T-helper 1 cell (primary cell): ENCODE data around the gene COL23A1.

Source experiments
- DNase-seq, 5 donors: peaks; one replicate each; pipeline ENCODE4 v3.0.0-alpha.2; 2012 to 2020

The COL23A1 gene

DNA sequence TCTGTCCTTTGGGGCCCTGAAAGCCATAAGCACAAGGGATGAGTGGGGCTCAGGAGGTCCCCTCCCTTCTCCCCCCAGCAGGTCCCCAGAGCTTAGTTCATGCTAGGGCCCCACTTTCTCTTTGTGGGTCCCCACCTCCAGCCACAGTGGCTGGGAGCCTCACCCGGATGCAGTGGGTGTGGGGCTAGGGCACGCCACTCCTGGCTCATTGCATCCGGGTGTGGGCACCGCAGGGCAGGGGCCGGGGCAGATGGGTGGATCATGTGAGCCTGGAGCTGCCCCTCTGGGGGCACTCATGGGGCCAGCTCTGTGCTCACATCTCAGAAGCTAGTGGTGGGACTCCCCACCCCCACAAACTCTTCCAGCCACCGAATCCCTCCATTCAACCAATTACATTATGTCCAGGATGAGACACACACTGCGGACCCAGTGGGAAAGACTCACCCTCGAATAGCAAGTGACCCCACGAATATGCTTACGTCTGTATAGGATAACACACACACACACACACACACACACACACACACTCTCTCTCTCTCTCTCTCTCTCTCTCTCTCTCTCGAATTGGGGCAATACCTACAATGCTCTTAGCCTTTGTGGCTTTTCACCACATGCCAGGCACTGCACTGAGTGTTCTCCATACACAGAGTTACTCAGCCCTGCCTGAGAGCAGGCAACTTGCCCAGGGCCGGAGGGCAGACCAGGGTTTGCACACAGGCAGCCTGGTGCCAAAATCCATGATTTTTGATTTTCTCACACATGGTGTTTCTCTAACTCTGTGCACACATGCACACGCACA, 340.8 kb downstream of the COL23A1 start:
- DNase-seq = peak in 1 of 5 donors; percentile 55

- DNase-seq = no peak
Observed at GRCh38 chr5:178248750-178249149, 341.4 kb downstream of the COL23A1 start.

DNA sequence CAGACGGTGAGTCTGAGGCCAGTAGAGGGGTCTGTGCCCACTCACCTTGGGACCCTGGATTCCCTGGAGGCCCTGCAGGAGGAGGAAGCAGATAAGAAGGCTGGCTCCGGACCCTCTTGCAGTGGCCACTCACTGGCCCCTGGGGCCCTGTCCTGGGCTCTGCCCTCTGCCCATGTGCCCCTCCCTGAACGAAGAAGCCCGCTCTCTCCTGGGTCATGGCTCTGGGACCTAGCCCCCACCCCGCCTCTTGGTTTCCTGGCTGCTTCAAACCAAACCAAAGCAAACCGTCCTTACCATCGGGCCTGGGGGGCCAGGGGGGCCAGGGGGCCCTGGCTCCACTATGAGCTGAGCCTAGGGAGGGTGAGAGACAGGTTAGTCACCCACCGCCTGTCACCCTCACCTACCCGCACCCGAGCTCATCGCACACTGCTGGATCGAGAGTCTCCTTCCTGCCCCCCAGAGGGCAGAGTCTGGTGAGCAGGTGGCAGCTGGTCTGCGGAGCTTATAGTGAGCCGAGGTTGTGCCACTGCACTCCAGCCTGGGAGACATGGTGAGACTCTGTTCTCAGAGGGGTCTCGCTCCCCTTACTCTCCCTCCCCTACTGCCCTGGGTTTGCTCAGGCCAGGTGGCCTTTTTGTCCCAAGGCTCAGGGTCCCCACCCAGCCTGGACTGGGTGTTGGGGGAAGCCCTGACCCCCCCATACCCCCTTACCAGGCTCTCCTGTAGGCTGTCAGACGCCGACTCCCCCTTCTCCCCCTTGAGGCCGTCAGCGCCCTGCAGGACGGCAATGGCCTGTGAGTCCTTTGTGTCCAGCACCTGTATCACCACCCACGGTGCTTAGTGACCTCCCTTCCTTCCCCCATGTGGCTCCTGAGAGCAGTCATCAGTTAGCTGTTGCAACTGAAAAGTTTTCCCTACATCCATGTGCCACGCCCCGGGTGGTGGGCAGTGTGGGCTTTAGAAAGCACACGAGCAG, 342.4 kb downstream of the COL23A1 start:
- DNase-seq = no peak

DNA sequence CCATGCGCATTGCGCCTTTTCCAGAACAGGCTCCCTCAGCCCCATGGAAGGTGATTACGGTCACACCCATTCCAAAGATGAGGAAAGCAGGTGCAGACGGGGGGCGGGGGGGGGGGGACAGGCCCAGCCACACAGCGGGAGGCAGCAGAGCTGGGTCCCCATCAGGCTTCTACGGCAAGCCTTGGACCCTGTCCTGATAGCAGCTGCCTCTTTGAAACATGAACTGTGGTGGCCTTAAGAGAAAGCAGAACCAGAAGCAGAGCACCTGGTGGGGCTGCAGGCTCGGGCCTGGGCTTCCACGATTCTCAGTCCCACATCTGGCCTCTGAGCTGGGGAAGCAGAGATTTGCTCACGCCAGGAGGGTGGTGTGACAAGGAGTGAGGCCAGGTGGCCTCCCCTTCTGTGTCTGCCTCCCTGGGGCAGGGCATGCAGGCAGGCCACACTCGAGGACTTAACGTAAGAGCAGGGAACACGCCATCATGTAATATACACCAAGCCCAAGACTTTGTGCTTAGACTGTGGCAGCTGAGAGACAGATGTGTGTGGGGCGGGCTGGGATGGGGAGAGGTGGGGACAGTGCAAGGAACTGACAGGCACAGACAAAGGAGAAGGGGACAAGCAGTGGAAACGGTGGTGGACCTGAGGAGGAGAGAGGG, 343.4 kb downstream of the COL23A1 start:
- no peak for DNase-seq

DNA sequence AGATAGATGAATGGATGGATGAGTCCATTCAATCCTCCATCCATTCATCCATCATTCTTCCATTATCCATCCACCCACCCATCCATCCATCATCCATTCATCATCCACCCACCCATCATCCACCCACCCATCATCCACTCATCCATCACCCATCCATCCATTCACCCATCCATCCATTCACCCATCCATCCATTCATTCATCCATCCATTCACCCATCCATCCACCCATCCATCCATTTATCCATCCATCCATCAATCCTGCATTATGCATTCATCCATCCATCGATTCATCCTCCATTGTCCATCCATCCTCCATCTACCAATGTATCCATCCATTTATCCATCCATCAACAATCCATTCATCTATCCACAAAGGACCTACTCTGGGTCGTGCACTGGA, 344.8 kb downstream of the COL23A1 start:
- DNase-seq = no peak

- no peak for DNase-seq
Observed at GRCh38 chr5:178244576-178244975, 345.6 kb downstream of the COL23A1 start.

DNA sequence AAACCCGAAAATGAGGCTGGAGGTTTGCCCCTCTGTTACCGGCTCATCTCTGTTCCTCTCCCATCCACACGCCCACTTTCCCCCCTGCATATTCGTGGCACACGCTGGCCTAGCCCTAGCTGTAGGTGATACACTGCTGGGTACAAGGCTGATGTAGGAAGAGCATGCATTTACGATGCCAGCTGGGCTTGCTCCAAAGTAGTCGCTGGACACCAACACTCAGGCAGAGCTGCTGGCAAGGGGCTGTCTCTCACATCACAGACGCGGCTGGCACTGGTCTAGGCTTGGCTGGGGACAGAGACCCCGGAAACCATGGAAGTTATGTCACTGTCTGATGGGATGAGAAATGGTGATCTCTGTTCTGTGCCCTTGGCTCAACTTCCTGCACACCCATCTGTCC, 347.8 kb downstream of the COL23A1 start:
- DNase-seq = no peak

- DNase-seq = no peak
Observed at GRCh38 chr5:178241688-178242231, 348.4 kb downstream of the COL23A1 start.

DNA sequence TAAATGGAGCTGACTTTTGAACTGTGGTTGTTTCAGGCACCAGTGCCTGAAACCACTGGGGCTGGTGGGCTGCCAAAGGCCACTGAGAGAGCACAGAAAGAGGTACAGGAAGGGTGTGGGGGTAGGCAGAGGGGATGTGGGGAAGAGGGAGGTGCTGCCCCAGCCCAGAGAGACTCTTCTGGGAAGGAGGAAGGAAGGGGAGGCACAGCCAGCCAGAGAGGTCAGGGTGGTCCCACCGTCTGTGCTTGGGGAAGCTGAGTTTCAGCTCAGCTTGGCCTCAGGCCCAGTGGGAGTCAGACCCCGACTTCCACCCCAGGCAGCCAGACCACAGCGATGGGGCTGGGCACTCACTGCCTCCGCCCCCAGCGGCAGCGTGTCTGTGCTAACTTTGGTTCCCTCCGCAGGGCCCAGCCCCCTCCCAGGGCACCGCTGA, 348.9 kb downstream of the COL23A1 start:
- DNase-seq = no peak

DNA sequence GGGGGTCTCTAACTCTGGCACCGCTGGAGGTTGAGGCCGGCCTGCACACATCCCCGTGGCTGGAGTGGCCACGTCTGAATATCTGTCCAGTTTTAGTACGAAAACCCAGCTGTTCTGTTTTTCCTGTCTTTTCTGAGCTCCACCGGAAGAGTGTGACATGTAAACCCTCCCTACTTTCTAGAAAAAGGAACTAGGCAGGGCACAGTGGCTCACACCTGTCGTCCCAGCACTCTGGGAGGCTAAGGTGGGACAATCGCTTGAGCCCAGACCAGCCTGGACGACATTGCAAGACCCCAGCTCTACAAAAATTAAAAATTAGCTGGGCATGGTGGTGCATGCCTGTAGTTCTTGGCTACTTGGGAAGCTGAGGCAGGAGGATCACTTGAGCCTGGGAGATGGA, 349.4 kb downstream of the COL23A1 start:
- DNase-seq = peak in 1 of 5 donors; percentile 15

- no peak for DNase-seq
Observed at GRCh38 chr5:178240341-178240741, 349.9 kb downstream of the COL23A1 start.

DNA sequence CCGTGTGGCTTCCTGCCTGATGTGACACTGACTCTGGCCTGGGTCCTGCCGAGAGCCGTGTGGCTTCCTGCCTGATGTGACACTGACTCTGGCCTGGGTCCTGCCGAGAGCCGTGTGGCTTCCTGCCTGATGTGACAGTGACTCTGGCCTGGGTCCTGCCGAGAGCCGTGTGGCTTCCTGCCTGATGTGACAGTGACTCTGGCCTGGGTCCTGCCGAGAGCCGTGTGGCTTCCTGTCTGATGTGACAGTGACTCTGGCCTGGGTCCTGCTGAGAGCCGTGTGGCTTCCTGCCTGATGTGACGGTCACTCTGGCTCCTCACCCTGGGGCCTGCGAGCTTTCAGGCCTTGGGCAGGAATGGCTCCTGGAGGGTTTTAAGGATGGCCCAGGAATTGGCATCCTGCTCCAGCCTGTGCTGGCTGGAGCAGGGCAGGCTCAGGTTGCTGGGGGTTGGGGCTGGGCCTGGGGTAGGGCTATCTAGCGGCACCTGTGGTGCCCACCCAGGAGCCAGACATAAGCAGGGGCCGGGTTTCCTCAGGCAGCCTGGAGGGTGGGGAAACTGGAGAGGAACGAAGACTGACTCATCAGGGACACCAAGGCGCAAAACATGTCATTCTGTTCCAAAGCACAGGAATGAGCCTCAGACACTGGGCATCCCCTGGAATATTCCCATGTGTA, 350.4 kb downstream of the COL23A1 start:
- DNase-seq = peak in 1 of 5 donors; percentile 25

DNA sequence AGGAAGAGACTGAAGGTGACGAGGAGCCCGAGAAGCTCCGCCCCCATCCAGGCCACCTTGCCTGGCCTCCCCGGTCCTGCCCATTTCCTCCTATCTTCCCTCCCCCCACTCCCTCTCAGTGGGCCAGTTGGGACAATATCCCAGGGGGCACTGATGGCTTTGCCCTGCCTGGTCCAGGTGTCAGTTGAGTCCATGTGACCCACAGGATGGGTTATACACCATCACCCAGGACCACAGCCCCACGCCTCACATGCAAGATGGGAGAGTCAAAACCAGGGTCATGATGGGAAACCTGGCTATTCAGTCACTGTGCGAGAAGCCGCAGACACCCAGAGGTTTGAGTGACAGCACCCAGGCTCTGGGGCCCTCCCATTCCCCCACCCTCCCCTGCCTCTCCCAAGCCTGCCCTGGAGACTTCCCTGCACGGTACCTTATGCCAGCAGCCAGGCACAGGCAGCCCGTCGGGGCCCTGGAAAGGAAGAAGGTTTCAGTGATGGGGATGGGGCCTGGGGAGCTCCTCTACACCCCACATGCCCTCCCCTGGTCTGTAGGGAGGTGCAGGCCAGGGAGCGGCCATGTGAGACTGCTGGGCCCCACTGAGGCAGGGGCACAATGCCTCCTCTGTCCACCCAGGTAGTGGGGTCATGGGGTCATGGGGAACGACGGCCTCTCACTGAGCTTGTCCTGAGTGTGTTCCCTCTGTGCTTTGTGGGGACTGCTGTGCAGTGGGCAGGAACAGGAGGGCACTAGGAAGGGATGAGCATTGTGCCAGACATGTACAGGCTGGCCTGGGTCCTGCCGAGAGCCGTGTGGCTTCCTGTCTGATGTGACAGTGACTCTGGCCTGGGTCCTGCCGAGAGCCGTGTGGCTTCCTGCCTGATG, 351.2 kb downstream of the COL23A1 start:
- DNase-seq = peak in 1 of 5 donors; percentile 32

- DNase-seq = no peak
Observed at GRCh38 chr5:178238313-178238635, 351.9 kb downstream of the COL23A1 start.

GRCh38 chr5:178237431-178238312, 352.5 kb downstream of the COL23A1 start:
- no peak for DNase-seq

DNA sequence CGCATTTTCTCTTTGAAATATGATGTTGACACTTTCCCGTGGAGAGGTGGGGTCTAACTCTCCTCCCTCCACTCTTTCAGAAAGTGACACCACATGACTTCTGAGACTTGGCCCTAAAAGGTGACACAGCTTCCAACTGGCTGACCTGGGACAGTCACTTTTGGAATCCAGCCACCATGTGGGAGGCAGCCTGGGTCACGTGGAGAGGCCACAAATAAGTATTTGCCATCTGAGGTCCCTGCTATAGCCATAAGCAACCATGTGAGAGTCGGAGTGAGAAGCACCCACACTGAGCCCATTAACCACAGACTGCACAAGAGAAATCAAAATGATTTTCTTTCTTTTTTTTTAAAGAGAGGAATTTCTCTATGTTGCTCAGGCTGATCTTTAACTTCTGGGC, 353.5 kb downstream of the COL23A1 start:
- no peak for DNase-seq

DNA sequence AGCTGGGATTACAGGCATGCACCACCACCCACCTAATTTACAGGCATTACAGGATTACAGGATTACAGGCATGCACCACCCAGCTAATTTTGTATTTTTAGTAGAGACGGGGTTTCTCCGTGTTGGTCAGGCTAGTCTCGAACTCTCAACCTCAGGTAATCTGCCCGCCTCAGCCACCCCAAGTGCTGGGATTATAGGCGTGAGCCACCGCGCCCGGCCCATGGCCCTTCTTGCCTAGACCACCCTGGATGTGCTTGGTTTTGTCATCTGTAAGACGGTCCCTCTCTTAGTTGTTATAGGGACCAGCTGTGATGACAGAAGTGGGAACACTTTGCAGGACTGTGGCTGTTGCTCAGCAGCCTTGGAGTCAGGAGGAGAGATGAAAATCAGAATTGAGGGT, 354.1 kb downstream of the COL23A1 start:
- no peak for DNase-seq

DNA sequence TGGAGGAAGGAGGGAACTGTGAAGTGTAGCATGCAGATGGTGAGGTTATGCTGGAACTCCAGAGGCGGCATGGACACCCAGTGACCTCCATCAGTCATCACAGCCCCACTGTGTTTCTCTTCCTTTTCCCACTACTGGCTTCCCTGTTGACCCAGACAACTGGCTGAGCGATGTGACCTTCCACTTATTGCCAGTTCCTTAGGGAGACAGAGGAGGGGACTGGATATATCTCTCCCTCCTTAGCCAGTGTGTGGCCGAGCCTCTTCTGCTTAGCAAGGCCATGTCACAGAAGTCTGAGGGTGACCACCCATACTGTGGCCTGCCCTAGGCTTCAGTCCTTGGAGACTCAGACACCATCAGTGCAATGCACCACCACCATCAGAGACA, 354.6 kb downstream of the COL23A1 start:
- DNase-seq = no peak

DNA sequence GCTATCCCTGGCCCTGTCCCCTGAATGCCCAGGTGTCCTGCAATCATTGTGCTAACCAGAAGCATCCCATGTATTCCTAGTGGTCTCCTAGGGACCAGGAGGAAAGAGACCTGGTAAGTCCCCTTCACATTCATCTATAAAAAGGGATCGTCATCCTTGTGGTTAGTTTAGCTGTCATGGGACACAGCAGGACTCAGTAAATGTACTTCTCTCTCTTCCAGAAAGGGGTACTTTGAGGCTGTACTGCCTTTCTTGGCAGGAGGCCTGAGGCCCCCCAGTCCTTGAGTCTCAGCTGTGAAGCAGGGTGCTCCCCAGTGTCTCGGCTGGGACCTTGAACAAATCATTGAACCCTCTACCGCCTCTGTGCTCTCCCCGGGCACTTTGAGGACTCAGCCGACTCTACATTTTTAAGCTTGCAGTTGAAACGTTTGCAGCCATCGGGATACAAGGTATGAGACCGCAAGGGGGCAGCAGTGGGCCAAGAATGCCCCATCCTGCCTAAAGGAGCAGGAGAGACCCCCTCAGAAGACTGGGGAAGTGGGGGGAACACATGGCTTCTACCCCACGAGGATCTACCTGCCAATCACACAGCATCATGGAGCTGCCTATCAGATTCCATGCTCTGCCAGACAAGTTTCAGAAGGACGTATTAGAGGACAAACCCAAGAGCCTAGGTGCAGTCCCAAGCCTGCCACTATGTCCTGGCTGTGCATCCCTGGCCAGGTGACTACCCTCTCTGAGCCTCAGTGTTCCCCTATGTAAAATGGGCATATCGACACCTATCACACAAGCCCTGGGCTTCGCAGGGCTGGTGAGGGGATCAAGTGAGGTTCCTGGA, 355.2 kb downstream of the COL23A1 start:
- peak in 4 of 5 donors; percentile 52 to 70 (median 60) for DNase-seq
